HG03469 (cell line): ENCODE data around the gene TSPAN14.

ENCODE experiments used
- ATAC-seq: cut with Tn5 transposase; IDR thresholded peaks from one replicate; pipeline ENCODE4 v1.9.1; 2021; ENCODE audit warnings: mild to moderate bottlenecking, moderate library complexity, moderate number of reproducible peaks; ENCODE audit not compliant: unreplicated experiment

The TSPAN14 gene

DNA sequence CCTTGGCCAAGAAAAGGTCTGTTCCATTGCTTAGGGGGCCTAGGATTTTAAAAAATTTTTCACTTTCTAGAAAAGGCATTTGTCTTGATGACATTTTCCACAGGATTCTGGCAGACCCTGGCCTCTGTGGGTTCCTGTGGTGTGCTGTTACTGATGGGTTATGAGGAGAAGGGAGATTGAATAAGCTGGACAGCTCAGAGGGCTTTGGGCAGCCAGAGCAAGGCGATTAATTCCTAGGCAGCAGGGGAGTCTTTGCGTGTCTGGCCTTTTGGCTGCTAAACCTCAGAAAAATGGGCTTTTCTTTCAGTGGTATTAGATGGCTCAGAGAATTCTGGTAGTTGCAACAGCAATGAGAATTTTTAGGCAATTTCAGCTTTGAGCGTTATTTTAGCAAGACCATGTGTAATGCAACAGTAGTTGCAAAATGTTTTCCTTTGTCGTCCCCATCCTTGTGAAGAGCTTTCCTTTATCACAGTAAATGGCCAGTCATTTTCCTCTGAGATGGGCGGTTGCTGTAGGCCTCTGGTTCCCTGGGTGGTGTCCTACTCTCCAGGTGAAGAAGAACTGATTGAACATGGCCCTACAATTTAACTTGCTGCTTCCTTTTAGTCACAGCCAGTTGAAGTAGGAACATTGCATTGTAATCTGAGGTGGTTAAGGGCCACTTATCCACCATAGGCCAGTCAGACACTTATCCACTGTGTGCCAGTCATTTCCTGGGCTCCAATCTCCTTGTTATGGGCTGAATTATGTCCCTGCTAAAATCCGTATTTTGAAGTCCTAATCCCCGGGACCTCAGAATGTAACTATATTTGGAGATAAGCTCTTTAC lies 126.7 kb downstream of the TSPAN14 start:
- no peak for ATAC-seq

DNA sequence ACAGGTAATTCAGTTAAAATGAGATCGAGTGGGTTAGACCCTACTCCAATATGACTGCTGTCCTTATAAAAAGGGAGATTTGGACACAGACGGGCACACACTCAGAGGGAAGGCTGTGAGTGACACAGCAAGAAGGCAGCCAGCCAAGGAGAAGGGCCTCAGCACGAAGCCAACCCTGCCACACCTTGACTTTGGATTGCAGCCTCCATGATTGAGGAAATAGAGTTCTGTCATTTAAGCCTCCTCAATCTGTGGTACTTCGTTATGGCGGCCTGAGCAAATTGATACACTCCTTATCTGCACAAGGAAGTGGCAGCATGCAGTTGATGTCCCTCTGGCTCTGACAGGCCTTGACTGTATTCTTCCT lies 127.3 kb downstream of the TSPAN14 start:
- no peak for ATAC-seq

DNA sequence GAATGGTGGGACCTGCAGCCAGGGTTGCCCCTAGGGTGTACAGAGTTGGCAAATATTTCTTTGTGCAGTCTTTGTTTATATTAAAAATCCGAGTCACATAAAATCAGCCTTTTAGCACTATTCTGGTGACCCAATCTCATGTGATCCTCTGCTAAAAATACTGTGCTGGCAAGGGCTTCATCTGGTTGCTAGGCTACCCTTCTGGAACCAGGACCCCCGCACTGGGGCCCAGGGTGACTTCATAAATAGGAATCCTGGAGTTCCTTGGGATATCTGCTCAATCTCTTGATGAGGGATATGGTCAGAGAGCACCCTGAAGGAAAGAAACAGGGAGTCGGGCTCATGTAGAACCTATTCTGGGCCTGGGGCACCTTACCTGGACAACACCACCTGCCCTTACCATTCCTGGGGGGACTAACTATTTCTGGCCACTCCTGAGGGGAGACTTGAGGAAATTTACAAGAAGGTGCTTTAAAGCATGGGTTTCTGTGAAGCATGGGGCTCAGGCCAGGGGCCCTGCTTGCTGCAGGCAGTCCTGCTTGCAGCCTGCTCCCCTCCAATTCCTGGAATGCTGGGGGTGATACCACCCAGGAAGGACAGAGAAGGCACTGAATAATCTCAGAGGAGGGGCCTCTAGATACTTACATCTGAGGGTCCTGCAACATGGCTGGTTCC lies 128.3 kb downstream of the TSPAN14 start:
- no peak for ATAC-seq
